Mesendoderm (in vitro differentiated cells): ENCODE data around the gene INTS15.

ENCODE experiments used
- DNase-seq: peaks from one replicate; pipeline ENCODE4 v3.0.0; 2013
- H2AK5ac ChIP-seq: 2 replicates; pipeline ENCODE4 v1.6.1; 2013; ENCODE audit warnings: low read length, inconsistent platforms
- H2BK120ac ChIP-seq: 2 replicates; pipeline ENCODE4 v1.6.1; 2013; ENCODE audit warnings: low read depth, mild to moderate bottlenecking, low read length, moderate library complexity, mixed read lengths
- H2BK15ac ChIP-seq: replicated peaks from 2 replicates; pipeline ENCODE4 v1.6.1; 2013; ENCODE audit warnings: low read depth, mild to moderate bottlenecking, moderate library complexity
- H2BK5ac ChIP-seq: 2 replicates; pipeline ENCODE4 v1.6.1; 2013; ENCODE audit warnings: low read length, inconsistent platforms
- H3K18ac ChIP-seq: 2 replicates; pipeline ENCODE4 v1.6.1; 2013; ENCODE audit warnings: mild to moderate bottlenecking, low read length, mixed read lengths
- H3K23ac ChIP-seq: one replicate; pipeline ENCODE4 v1.6.1; 2013; ENCODE audit warnings: low read length
- H3K27ac ChIP-seq: 2 replicates; pipeline ENCODE4 v1.5.1; 2013; ENCODE audit warnings: low read depth, mild to moderate bottlenecking, inconsistent platforms, low read length, moderate library complexity
- H3K27me3 ChIP-seq: 2 replicates; pipeline ENCODE4 v1.6.1; 2013; ENCODE audit warnings: low read length, control low read depth, mild to moderate bottlenecking, inconsistent platforms; ENCODE audit not compliant: insufficient read depth, poor library complexity
- H3K36me3 ChIP-seq: 2 replicates; pipeline ENCODE4 v1.6.1; 2013; ENCODE audit warnings: low read length, inconsistent platforms; ENCODE audit not compliant: control insufficient read depth, insufficient read depth
- H3K4ac ChIP-seq: one replicate; pipeline ENCODE4 v1.6.1; 2013; ENCODE audit warnings: low read depth, mild to moderate bottlenecking, low read length, moderate library complexity
- H3K4me1 ChIP-seq: 2 replicates; pipeline ENCODE4 v1.6.1; 2013; ENCODE audit warnings: low read depth, low read length, inconsistent platforms; ENCODE audit not compliant: control insufficient read depth
- H3K4me2 ChIP-seq: 2 replicates; pipeline ENCODE4 v1.6.1; 2013; ENCODE audit warnings: low read length
- H3K4me3 ChIP-seq: 2 replicates; pipeline ENCODE4 v1.5.1; 2013; ENCODE audit warnings: mild to moderate bottlenecking, low read length
- H3K56ac ChIP-seq: one replicate; pipeline ENCODE4 v1.6.1; 2013; ENCODE audit warnings: low read length
- H3K79me1 ChIP-seq: 2 replicates; pipeline ENCODE4 v1.6.1; 2013; ENCODE audit warnings: low read length, inconsistent platforms
- H3K79me2 ChIP-seq: 2 replicates; pipeline ENCODE4 v1.6.1; 2013; ENCODE audit warnings: mild to moderate bottlenecking, low read length; ENCODE audit not compliant: control insufficient read depth, insufficient read depth
- H3K9ac ChIP-seq: 2 replicates; pipeline ENCODE4 v1.6.1; 2013; ENCODE audit warnings: low read length, inconsistent platforms
- H4K5ac ChIP-seq: one replicate; pipeline ENCODE4 v1.6.1; 2013; ENCODE audit warnings: low read length
- H4K8ac ChIP-seq: one replicate; pipeline ENCODE4 v1.6.1; 2013; ENCODE audit warnings: low read depth, mild to moderate bottlenecking, control low read depth, low read length, moderate library complexity
- WGBS: extraction: QIAGEN DNeasy Blood & Tissue Kit; methylation state at CpG from one replicate; pipeline ENCODE4 v1.1.7; 2013; ENCODE audit warnings: low lambda C conversion rate, missing lambda C conversion rate; ENCODE audit not compliant: insufficient coverage; ENCODE audit errors: extremely low coverage; 5-methylcytosine and 5-hydroxymethylcytosine counted together

The INTS15 gene

GRCh38 chr7:6600093-6600492 is 10.3 kb downstream of the INTS15 start:
- Histone ChIP-seq H2AK5ac (no peak overlapping the region), H3K4me3 (no peak overlapping the region), H3K4me2 (no peak overlapping the region), H3K56ac (no peak overlapping the region), H2BK5ac (no peak overlapping the region), H2BK120ac (no peak overlapping the region), H4K8ac (no peak overlapping the region), H3K9ac (no peak overlapping the region), H3K23ac (no peak overlapping the region), H3K27me3 (no peaks in the 10 kb centered on the region), H3K79me1 (no peaks in the 10 kb centered on the region), H2BK15ac (no peak overlapping the region), H3K4me1 (no peaks in the 10 kb centered on the region), H4K5ac (no peak overlapping the region), H3K18ac (no peak overlapping the region), H3K79me2 (no peaks in the 10 kb centered on the region), H3K36me3 (peaks cover 7% of the 10 kb centered on the region), H3K27ac (no peak overlapping the region), H3K4ac (no peak overlapping the region)
- DNase-seq, result no peak
- WGBS, result no CpG with 5 or more reads among the region's 15 CpGs

GRCh38 chr7:6604458-6604857 is 14.6 kb downstream of the INTS15 start:
- no peak overlapping the region for H2AK5ac ChIP-seq
- H2BK120ac ChIP-seq, result no peak overlapping the region
- no peak overlapping the region for H2BK5ac ChIP-seq
- H3K23ac ChIP-seq, result no peak overlapping the region
- no peak overlapping the region for H3K18ac ChIP-seq
- no peak overlapping the region for H2BK15ac ChIP-seq
- no peak overlapping the region for H3K56ac ChIP-seq
- H3K27ac ChIP-seq, result no peak overlapping the region
- H3K9ac ChIP-seq, result no peak overlapping the region
- H3K36me3 ChIP-seq, result peaks cover 3% of the 10 kb centered on the region
- no CpG with 5 or more reads among the region's 10 CpGs for WGBS
- DNase-seq, result no peak
- no peak overlapping the region for H4K8ac ChIP-seq
- H3K4me3 ChIP-seq, result no peak overlapping the region
- H3K4me1 ChIP-seq, result no peaks in the 10 kb centered on the region
- no peak overlapping the region for H4K5ac ChIP-seq
- H3K27me3 ChIP-seq, result no peaks in the 10 kb centered on the region
- H3K79me1 ChIP-seq, result no peaks in the 10 kb centered on the region
- H3K79me2 ChIP-seq, result no peaks in the 10 kb centered on the region
- H3K4me2 ChIP-seq, result no peak overlapping the region
- H3K4ac ChIP-seq, result no peak overlapping the region

- Histone ChIP-seq H4K5ac (no peak overlapping the region), H3K4ac (no peak overlapping the region), H3K27me3 (no peaks in the 10 kb centered on the region), H2AK5ac (no peak overlapping the region), H3K79me2 (no peaks in the 10 kb centered on the region), H3K4me1 (no peaks in the 10 kb centered on the region), H2BK120ac (no peak overlapping the region), H2BK5ac (no peak overlapping the region), H3K23ac (no peak overlapping the region), H3K79me1 (no peaks in the 10 kb centered on the region), H3K36me3 (peaks cover 3% of the 10 kb centered on the region), H3K56ac (no peak overlapping the region), H2BK15ac (no peak overlapping the region), H3K27ac (no peak overlapping the region), H3K4me3 (no peak overlapping the region), H4K8ac (no peak overlapping the region), H3K18ac (no peak overlapping the region), H3K9ac (no peak overlapping the region), H3K4me2 (no peak overlapping the region)
- no CpG with 5 or more reads among the region's 36 CpGs for WGBS
- DNase-seq, result no peak
These were observed 17.2 kb downstream of the INTS15 start for GRCh38 chr7:6606866-6607583.

- WGBS, result no CpG with 5 or more reads among the region's 38 CpGs
- no peak overlapping the region for H3K4me2 ChIP-seq
- no peaks in the 10 kb centered on the region for H3K79me1 ChIP-seq
- no peak overlapping the region for H3K4ac ChIP-seq
- H2BK120ac ChIP-seq, result no peak overlapping the region
- no peak overlapping the region for H2BK15ac ChIP-seq
- DNase-seq, result no peak
- no peaks in the 10 kb centered on the region for H3K79me2 ChIP-seq
- H3K27ac ChIP-seq, result no peak overlapping the region
- no peak overlapping the region for H4K5ac ChIP-seq
- no peak overlapping the region for H3K18ac ChIP-seq
- H3K23ac ChIP-seq, result no peak overlapping the region
- H4K8ac ChIP-seq, result no peak overlapping the region
- no peaks in the 10 kb centered on the region for H3K27me3 ChIP-seq
- H3K56ac ChIP-seq, result no peak overlapping the region
- H3K4me3 ChIP-seq, result no peak overlapping the region
- no peaks in the 10 kb centered on the region for H3K4me1 ChIP-seq
- no peak overlapping the region for H2AK5ac ChIP-seq
- peaks cover 3% of the 10 kb centered on the region for H3K36me3 ChIP-seq
- H3K9ac ChIP-seq, result no peak overlapping the region
- no peak overlapping the region for H2BK5ac ChIP-seq
These were observed 17.8 kb downstream of the INTS15 start for GRCh38 chr7:6607651-6608051.

- Histone ChIP-seq H3K4me1 (no peaks in the 10 kb centered on the region), H2BK120ac (no peak overlapping the region), H3K4ac (no peak overlapping the region), H2BK15ac (no peak overlapping the region), H3K79me2 (no peaks in the 10 kb centered on the region), H3K27ac (no peak overlapping the region), H3K36me3 (peaks cover 3% of the 10 kb centered on the region), H3K56ac (no peak overlapping the region), H3K4me3 (no peak overlapping the region), H3K79me1 (no peaks in the 10 kb centered on the region), H3K18ac (no peak overlapping the region), H3K27me3 (no peaks in the 10 kb centered on the region), H3K9ac (no peak overlapping the region), H2BK5ac (no peak overlapping the region), H3K23ac (no peak overlapping the region), H4K8ac (no peak overlapping the region), H3K4me2 (no peak overlapping the region), H4K5ac (no peak overlapping the region), H2AK5ac (no peak overlapping the region)
- DNase-seq, result no peak
- no CpG with 5 or more reads among the region's 27 CpGs for WGBS
These were observed 18.3 kb downstream of the INTS15 start for GRCh38 chr7:6608081-6608480.

GRCh38 chr7:6608794-6609193 is 19.0 kb downstream of the INTS15 start:
- Histone ChIP-seq H3K79me1 (no peaks in the 10 kb centered on the region), H3K23ac (no peak overlapping the region), H3K4ac (no peak overlapping the region), H2BK5ac (no peak overlapping the region), H4K5ac (no peak overlapping the region), H3K56ac (no peak overlapping the region), H3K4me1 (peaks cover 2% of the 10 kb centered on the region), H2BK120ac (no peak overlapping the region), H3K27ac (no peak overlapping the region), H3K18ac (no peak overlapping the region), H3K4me2 (no peak overlapping the region), H3K4me3 (no peak overlapping the region), H3K9ac (no peak overlapping the region), H2AK5ac (no peak overlapping the region), H3K36me3 (peaks cover 3% of the 10 kb centered on the region), H2BK15ac (no peak overlapping the region), H4K8ac (no peak overlapping the region), H3K79me2 (no peaks in the 10 kb centered on the region), H3K27me3 (no peaks in the 10 kb centered on the region)
- no peak for DNase-seq
- no CpG with 5 or more reads among the region's 12 CpGs for WGBS
